Choroid plexus epithelial cell (primary cell): Measurements from ENCODE around the gene SGCG.
A peak's percentile ranks its signal among the peaks of the same experiment; 100 is the strongest.

ENCODE experiments used
- DNase-seq: peaks from one replicate; pipeline ENCODE4 v3.0.0-alpha.2; 2010; ENCODE audit warnings: low read depth
- H3K4me3 ChIP-seq: 2 replicates; pipeline ENCODE4 v1.5.1; 2011; ENCODE audit warnings: low read depth, mild to moderate bottlenecking, control low read depth, low read length, moderate library complexity
- TF ChIP-seq, protein P1 (sequence below): conservative IDR thresholded peaks from 2 replicates; pipeline ENCODE4 v1.5.1; 2011; ENCODE audit warnings: low read depth, mild to moderate bottlenecking, control low read depth, inconsistent platforms, low read length, moderate library complexity

The SGCG gene

GRCh38 chr13:23161481-23161825, 19.3 kb upstream of the SGCG start:
- TF ChIP-seq, protein P1, sequence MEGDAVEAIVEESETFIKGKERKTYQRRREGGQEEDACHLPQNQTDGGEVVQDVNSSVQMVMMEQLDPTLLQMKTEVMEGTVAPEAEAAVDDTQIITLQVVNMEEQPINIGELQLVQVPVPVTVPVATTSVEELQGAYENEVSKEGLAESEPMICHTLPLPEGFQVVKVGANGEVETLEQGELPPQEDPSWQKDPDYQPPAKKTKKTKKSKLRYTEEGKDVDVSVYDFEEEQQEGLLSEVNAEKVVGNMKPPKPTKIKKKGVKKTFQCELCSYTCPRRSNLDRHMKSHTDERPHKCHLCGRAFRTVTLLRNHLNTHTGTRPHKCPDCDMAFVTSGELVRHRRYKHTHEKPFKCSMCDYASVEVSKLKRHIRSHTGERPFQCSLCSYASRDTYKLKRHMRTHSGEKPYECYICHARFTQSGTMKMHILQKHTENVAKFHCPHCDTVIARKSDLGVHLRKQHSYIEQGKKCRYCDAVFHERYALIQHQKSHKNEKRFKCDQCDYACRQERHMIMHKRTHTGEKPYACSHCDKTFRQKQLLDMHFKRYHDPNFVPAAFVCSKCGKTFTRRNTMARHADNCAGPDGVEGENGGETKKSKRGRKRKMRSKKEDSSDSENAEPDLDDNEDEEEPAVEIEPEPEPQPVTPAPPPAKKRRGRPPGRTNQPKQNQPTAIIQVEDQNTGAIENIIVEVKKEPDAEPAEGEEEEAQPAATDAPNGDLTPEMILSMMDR, result no peak
- no peak overlapping the region for H3K4me3 ChIP-seq
- DNase-seq, result no peak

DNA sequence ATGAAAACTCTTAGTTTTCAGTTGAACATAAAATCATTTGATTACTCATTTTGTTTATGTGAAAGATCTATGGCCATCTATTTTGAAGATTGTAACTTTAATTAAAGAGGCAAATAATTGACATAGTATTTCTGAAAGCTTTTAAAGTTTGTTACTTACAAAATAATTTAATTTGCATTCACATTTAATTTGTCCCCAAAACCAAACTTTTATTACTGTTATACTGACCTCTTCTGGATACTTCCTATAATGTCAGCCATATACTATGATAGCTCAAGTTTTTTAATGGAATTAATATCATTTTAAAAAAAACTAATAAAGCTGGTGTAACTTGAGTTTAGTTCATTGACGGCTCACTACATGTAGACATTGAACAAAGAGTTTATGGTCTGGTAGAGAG, 4.9 kb upstream of the SGCG start:
- no peak overlapping the region for H3K4me3 ChIP-seq
- TF ChIP-seq, protein P1, result peak; percentile 51
- DNase-seq, result peak; percentile 22

- no peak for DNase-seq
- H3K4me3 ChIP-seq, result no peak overlapping the region
- TF ChIP-seq, protein P1, result no peak
These were observed 1.4 kb downstream of the SGCG start for GRCh38 chr13:23182142-23182541.

DNA sequence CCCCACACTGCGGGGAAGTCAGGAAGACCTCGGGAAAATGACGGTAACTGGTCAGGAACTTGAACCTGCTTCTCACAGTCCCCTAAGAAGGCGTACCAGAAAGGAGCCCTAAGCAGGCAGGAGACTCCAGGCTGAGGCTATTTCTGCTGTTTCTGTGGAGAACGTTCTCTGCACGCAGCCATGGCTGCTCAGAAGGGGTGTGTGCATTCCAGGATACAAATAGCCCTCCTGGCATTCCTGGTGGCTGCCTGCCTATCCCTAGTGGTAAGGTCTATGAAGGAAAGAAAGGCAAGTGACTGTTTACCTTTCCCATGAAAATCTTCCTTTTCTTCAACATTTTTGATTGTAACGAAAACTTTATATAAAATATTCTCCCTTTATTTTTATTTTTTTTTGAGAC, 2.5 kb downstream of the SGCG start:
- no peak for DNase-seq
- TF ChIP-seq, protein P1, result no peak
- no peak overlapping the region for H3K4me3 ChIP-seq

DNA sequence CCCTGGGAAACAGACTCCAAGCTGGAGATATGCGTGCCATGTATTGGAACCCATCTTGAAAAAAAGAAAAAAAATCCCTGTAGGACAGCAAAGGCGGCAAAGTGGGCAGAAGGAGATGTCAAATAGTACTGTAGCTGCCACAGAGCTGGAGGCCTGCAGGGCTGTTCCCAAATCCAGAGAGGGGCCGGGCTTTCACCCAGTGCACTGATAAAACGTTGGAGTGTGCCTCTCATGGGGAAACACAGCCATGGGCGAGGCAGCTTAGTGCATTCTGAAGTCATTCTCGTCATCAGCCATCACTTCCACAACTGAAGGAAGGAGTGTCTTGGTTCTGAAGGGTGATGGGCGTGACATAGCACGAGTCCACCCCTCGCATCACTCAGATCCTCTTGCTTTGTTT, 4.8 kb downstream of the SGCG start:
- H3K4me3 ChIP-seq, result no peak overlapping the region
- no peak for DNase-seq
- TF ChIP-seq, protein P1, result no peak

- no peak overlapping the region for H3K4me3 ChIP-seq
- DNase-seq, result no peak
- TF ChIP-seq, protein P1, result no peak
These were observed 21.1 kb downstream of the SGCG start for GRCh38 chr13:23201870-23202269.

DNA sequence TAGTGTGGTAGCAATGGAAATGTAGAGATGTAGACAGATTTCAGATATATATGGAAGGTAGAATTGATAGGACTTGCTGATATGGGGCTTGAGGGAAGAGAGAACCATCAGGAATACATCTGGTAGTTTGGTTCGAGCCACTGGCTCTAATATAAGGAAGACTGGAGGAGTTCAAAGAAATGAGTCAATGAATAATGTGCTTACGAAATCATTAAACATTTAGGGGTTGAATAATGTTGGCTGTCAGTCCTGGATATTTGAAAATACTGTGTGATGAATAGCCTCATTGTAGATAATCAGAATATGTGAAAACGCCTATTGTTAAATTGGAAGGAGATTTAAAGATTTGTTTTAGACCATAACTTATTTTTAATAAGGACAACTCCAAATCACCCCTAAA, 21.6 kb downstream of the SGCG start:
- H3K4me3 ChIP-seq, result no peak overlapping the region
- TF ChIP-seq, protein P1, result no peak
- peak; percentile 1 for DNase-seq
